ENCODE results near the gene CAMTA1. TPM values are rescaled to one million over a fixed set of nuclear protein-coding genes. Genes with fewer than 3 reads are reported as not detected.
A peak's percentile ranks its signal among the peaks of the same experiment; 100 is the strongest.

The CAMTA1 gene
- total RNA-seq, 1 donor from 2014 or later: 47.9 TPM

DNA sequence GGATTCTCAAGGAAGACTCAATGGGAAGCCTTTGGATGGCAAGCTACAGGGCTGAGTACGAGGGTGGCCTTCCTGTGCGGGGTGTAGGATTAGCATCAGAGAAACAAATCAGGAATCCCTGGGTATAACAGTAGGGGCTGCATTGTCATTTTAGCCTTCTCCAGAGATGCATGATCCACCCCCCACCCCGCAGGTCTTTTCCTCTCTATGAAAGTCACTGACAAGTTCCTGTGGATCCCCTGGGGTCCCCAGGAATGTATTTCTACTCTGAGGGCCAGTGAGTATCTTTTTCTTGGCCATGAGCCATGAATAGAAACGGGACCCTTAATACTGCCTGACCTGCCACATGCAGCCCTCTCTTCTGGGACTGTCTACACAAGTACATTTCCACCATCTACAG, 512.9 kb downstream of the CAMTA1 start:
- ATAC-seq (no peak), DNase-seq (no peak)
- intact Hi-C loops (cut with DNase I): no loop called here
- TF ChIP-seq, protein P1, sequence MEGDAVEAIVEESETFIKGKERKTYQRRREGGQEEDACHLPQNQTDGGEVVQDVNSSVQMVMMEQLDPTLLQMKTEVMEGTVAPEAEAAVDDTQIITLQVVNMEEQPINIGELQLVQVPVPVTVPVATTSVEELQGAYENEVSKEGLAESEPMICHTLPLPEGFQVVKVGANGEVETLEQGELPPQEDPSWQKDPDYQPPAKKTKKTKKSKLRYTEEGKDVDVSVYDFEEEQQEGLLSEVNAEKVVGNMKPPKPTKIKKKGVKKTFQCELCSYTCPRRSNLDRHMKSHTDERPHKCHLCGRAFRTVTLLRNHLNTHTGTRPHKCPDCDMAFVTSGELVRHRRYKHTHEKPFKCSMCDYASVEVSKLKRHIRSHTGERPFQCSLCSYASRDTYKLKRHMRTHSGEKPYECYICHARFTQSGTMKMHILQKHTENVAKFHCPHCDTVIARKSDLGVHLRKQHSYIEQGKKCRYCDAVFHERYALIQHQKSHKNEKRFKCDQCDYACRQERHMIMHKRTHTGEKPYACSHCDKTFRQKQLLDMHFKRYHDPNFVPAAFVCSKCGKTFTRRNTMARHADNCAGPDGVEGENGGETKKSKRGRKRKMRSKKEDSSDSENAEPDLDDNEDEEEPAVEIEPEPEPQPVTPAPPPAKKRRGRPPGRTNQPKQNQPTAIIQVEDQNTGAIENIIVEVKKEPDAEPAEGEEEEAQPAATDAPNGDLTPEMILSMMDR (IDR thresholded peaks at IDR 0.05): no peak
- Histone ChIP-seq H3K9me3 (peaks cover 3% of the 10 kb centered on the region), H3K4me1 (peaks cover 5% of the 10 kb centered on the region), H3K36me3 (no peaks in the 10 kb centered on the region), H3K27me3 (ENCODE audit: low read depth) (no peaks in the 10 kb centered on the region), H3K4me3 (no peak overlapping the region), H3K27ac (no peak overlapping the region)

DNA sequence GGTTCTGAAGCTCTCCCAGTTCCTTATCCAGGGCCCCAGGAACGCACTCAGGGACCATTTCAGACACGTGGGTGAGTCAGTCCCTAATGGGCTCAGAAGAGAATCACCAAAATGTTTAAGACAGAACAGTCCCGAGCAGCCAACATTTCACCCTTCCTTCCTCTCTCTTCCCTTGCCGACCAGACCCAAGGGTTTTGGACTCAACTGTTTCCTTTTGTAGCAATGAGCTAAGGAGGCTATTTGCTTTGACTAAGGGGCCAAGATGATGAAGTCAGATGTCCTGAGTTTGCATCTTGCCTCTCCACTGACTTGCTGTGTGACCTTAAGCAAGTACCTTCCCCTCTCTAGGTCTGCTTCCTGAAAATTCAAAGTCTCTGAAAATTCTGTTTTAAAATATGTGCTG, 513.5 kb downstream of the CAMTA1 start:
- Histone ChIP-seq H3K36me3 (no peaks in the 10 kb centered on the region), H3K4me3 (no peak overlapping the region), H3K4me1 (peaks cover 5% of the 10 kb centered on the region), H3K27ac (no peak overlapping the region), H3K9me3 (peaks cover 3% of the 10 kb centered on the region), H3K27me3 (ENCODE audit: low read depth) (no peaks in the 10 kb centered on the region)
- intact Hi-C loops (cut with DNase I): no loop called here
- TF ChIP-seq, protein P1 (IDR thresholded peaks at IDR 0.05): no peak
- ATAC-seq: no peak
- no peak for DNase-seq

DNA sequence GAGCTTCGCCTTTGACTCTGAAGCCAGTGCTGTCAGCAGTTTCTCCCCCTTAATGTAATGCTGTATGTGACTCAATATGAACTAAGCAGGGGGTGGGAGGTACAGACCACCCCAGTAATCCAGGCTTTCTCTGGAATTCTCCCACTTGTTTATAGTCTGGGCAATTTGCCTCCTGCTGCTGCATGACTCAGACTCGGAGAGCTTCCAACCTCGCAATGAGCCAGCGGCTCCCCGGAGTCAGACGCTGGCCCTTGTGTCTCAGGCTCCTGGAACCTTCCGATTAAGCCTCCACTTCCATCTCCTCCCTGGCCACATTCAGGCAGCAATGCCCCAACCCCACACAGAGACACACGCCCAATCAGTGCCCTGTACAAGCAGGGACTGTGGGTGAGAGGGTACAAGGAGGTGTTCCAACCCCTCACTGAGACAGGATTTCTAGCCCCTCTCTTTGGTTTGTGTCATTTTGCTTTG, 514.1 kb downstream of the CAMTA1 start:
- Histone ChIP-seq H3K27ac (no peak overlapping the region), H3K9me3 (peaks cover 3% of the 10 kb centered on the region), H3K4me3 (no peak overlapping the region), H3K27me3 (ENCODE audit: low read depth) (no peaks in the 10 kb centered on the region), H3K36me3 (no peaks in the 10 kb centered on the region), H3K4me1 (peaks cover 5% of the 10 kb centered on the region)
- peak; percentile 44 to 70 for ATAC-seq
- TF ChIP-seq, protein P1 (IDR thresholded peaks at IDR 0.05): no peak
- no peak for DNase-seq
- intact Hi-C loops (cut with DNase I): no loop called here

DNA sequence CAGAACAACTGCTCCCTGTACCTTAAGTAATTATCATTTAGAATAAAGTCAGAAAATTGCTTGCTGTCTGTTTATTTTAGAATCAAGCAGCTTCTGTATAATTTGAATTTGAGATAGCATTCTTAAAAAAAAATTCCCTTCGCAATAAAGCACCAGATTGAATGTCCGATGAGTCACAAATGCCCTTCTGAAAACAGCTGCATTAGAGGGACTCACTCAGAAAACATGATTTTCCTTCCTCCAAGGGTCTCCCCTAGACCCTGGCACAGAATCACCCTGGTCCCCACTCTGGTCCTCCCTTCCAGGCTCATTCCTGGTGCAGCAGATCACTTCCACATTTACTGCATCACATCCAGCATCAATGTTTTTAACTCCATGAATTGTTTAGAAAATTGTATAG, 514.7 kb downstream of the CAMTA1 start:
- Histone ChIP-seq H3K4me3 (no peak overlapping the region), H3K9me3 (peaks cover 3% of the 10 kb centered on the region), H3K4me1 (peaks cover 5% of the 10 kb centered on the region), H3K36me3 (no peaks in the 10 kb centered on the region), H3K27me3 (ENCODE audit: low read depth) (no peaks in the 10 kb centered on the region), H3K27ac (no peak overlapping the region)
- intact Hi-C loops (cut with DNase I): no loop called here
- DNase-seq (no peak), ATAC-seq (no peak)
- TF ChIP-seq, protein P1 (IDR thresholded peaks at IDR 0.05): no peak

DNA sequence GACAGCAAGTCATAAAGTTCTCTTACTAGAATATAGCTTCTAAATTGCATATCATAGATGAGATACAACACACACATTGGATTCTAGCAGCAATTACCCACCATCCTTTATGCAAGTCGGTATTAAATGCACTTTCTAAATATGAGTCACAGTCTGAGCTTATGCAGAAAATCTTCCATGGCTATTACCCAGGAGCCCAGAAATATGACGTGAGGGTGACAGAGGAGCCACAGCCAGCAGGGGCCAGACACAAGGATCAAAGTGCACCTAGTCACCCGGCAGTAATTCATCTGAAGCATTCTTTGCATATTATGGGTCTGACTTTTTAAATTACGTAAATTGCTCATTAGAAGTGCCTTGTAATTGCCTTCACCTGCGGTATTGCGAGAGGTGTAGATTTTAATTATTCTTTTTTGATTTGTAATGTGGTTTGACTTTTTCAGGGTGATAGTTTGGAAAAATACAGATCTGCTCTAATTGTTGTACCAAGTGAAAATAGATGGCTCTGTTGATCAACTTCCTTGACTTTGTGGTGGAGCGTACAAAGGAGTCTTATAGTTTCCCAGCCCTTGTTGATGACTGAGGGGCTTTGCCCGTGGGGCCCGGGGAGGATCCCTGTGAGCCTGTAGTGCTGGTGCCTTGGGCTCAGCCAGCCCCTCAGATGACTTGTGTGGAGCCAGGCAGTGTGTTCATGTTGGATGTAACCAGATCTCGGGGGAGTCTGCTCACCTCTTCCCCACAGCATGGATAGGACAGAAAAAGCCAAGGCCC, 515.8 kb downstream of the CAMTA1 start:
- Histone ChIP-seq H3K27me3 (ENCODE audit: low read depth) (no peaks in the 10 kb centered on the region), H3K4me1 (peaks cover 5% of the 10 kb centered on the region), H3K4me3 (no peak overlapping the region), H3K36me3 (no peaks in the 10 kb centered on the region), H3K9me3 (peaks cover 9% of the 10 kb centered on the region), H3K27ac (no peak overlapping the region)
- intact Hi-C loops (cut with DNase I): no loop called here
- DNase-seq (no peak), ATAC-seq (no peak)
- TF ChIP-seq, protein P1 (IDR thresholded peaks at IDR 0.05): no peak

All from lower lobe of right lung (tissue), 2 donors.